K562 (cell line): ENCODE measurements around the gene CCDC50. TPM values are rescaled to one million over a fixed set of nuclear protein-coding genes. Genes with fewer than 3 reads are reported as not detected.

Source experiments
- ATAC-seq: fragments of 200-7000 bp; cut with Tn5 transposase; 3 replicates; pipeline ENCODE4 v1.9.1; 2020; ENCODE audit warnings: moderate library complexity
- BruUV-seq: library from RNA; stranded (reverse); fragments of 400-500 nt; replicated peaks from 2 replicates; lab custom pipeline; 2021; lab: Mats Ljungman, UMichigan
- CTCF ChIA-PET: fragments of 300-600 bp; formaldehyde crosslinking; extraction: SDS; loops from one replicate; lab custom pipeline; 2021; ENCODE audit warnings: low intra/inter-chr PET ratio; lab: Yijun Ruan, JAX
- POLR2A ChIA-PET: fragments of 300-600, 350-650 bp; sonication (Branson Sonifier 250); formaldehyde crosslinking; extraction: SDS; loops from one replicate; lab custom pipeline; 2021; ENCODE audit warnings: antibody characterized with exemption, inconsistent platforms; lab: Yijun Ruan, JAX
- DNase-seq, 4 experiments: peaks; one replicate each; pipeline versions ENCODE4 v3.0.0 to v3.0.0-alpha.2; 2011 to 2018; ENCODE audit warnings: low spot score in 3 of 4, mixed read lengths in 3 of 4; ENCODE audit errors: extremely low read depth in 1 of 4
- FAIRE-seq: peaks from 2 replicates; lab custom pipeline; 2011; peaks lifted over from hg19 to GRCh38; lab: Jason Lieb, UNC
- H2AFZ ChIP-seq: 2 replicates; pipeline ENCODE4 v1.6.0; 2011; ENCODE audit warnings: low read depth, low read length, control low read depth, inconsistent platforms
- H3K27ac ChIP-seq: fragments of 200-600 bp; 3 replicates; pipeline ENCODE4 v1.8.0; 2011; ENCODE audit warnings: low read depth, mild to moderate bottlenecking, control low read depth, inconsistent platforms, low read length, moderate library complexity, mixed read lengths; ENCODE audit errors: extremely low read depth
- H3K27me3 ChIP-seq, 2 experiments: fragments of 300-600 bp in 1 of 2; 2 replicates in 1 of 2; 3 replicates in 1 of 2; pipeline versions ENCODE4 v1.6.0 to v1.8.0; 2011; ENCODE audit warnings: inconsistent platforms in 2 of 2, low read length in 2 of 2, mild to moderate bottlenecking in 1 of 2, mixed read lengths in 1 of 2, moderate library complexity in 1 of 2; ENCODE audit not compliant: control insufficient read depth in 2 of 2, insufficient read depth in 2 of 2
- H3K36me3 ChIP-seq: fragments of 300-600 bp; 3 replicates; pipeline ENCODE4 v1.8.0; 2011; ENCODE audit warnings: mild to moderate bottlenecking, low read length, inconsistent platforms; ENCODE audit not compliant: control insufficient read depth, insufficient read depth
- H3K4me1 ChIP-seq, 2 experiments: fragments of 200-600 bp in 1 of 2; replicated peaks in 1 of 2; 2 replicates in 1 of 2; 3 replicates in 1 of 2; pipeline versions ENCODE4 v1.5.1 to v1.8.0; 2011; ENCODE audit warnings: inconsistent platforms in 2 of 2, low read length in 2 of 2, mild to moderate bottlenecking in 1 of 2, mixed read lengths in 1 of 2, moderate library complexity in 1 of 2; ENCODE audit not compliant: control insufficient read depth in 2 of 2, insufficient read depth in 2 of 2
- H3K4me2 ChIP-seq: 2 replicates; pipeline ENCODE4 v1.6.1; 2011; ENCODE audit warnings: low read length, control low read depth, inconsistent platforms, mixed read lengths; ENCODE audit not compliant: insufficient read depth
- H3K4me3 ChIP-seq: fragments of 200-600 bp; sonication (generic), shearing (Covaris generic); 2 replicates; pipeline ENCODE4 v1.5.1; 2016; ENCODE audit warnings: control low read depth, inconsistent platforms
- H3K79me2 ChIP-seq: fragments of 200-600 bp; 3 replicates; pipeline ENCODE4 v1.8.0; 2011; ENCODE audit warnings: low read length, inconsistent platforms; ENCODE audit not compliant: control insufficient read depth, insufficient read depth
- H3K9ac ChIP-seq, 2 experiments: 2 replicates each; pipeline versions ENCODE4 v1.6.0 to v1.6.1; 2011; ENCODE audit warnings: low read depth in 2 of 2, low read length in 2 of 2, control low read depth in 1 of 2, inconsistent platforms in 1 of 2, mild to moderate bottlenecking in 1 of 2, mixed read lengths in 1 of 2; ENCODE audit not compliant: insufficient read depth in 1 of 2
- H3K9me1 ChIP-seq: one replicate; pipeline ENCODE4 v1.6.0; 2011; ENCODE audit warnings: inconsistent platforms, mild to moderate bottlenecking, low read length, moderate library complexity; ENCODE audit not compliant: control insufficient read depth, insufficient read depth
- H3K9me3 ChIP-seq: replicated peaks from 2 replicates; pipeline ENCODE4 v1.5.1; 2011; ENCODE audit warnings: low read depth, low read length, inconsistent platforms; ENCODE audit not compliant: control insufficient read depth, insufficient read depth
- H4K20me1 ChIP-seq: replicated peaks from 2 replicates; pipeline ENCODE4 v1.6.1; 2011; ENCODE audit warnings: low read length, inconsistent platforms, mixed read lengths; ENCODE audit not compliant: control insufficient read depth, insufficient read depth
- FOXJ2 ChIP-seq: fragments of 200-800 bp; sonication (Bioruptor generic); IDR thresholded peaks from 2 replicates; pipeline ENCODE4 v1.6.1; 2016; ENCODE audit warnings: missing genetic modification characterization, missing compliant biosample characterization
- MEF2D ChIP-seq: conservative IDR thresholded peaks from 2 replicates; pipeline ENCODE4 v1.6.1; 2016; ENCODE audit warnings: low read depth, missing genetic modification characterization, missing compliant biosample characterization
- SMC3 ChIP-seq: conservative IDR thresholded peaks from 2 replicates; pipeline ENCODE4 v1.6.1; 2011; ENCODE audit warnings: low read depth, low read length, improper control_type of control experiment; ENCODE audit not compliant: insufficient read depth
- ZBTB34 ChIP-seq: fragments of 250-450 bp; sonication (Bioruptor Pico); IDR thresholded peaks from 2 replicates; pipeline ENCODE4 v1.8.0; 2021; ENCODE audit warnings: mild to moderate bottlenecking, moderate library complexity
- ZNF197 ChIP-seq: fragments of 200-800 bp; sonication (Bioruptor generic); IDR thresholded peaks from 2 replicates; pipeline ENCODE4 v1.6.1; 2016; ENCODE audit warnings: low read depth, missing genetic modification characterization, missing compliant biosample characterization
- ZNF445 ChIP-seq: fragments of 250-450 bp; sonication (Bioruptor Pico); IDR thresholded peaks from 2 replicates; pipeline ENCODE4 v1.4.0; 2020; ENCODE audit warnings: low read depth, mild to moderate bottlenecking, moderate library complexity
- WGBS: fragments of 100-300 bp; shearing (Covaris generic); methylation state at CpG from one replicate; pipeline ENCODE4 v1.1.6; 2016; ENCODE audit warnings: low coverage, mixed read lengths; ENCODE audit not compliant: insufficient coverage; ENCODE audit errors: missing lambda C conversion rate; 5-methylcytosine and 5-hydroxymethylcytosine counted together
- in situ Hi-C: fragments of 300-500 bp; cut with MboI; formaldehyde crosslinking; loops from 4 replicates; pipeline ENCODE4 v1.15.0; 2018; ENCODE audit warnings: inconsistent platforms, mixed read lengths
- intact Hi-C: fragments of 100-400 bp; cut with micrococcal nuclease; formaldehyde crosslinking; loops from 2 replicates; pipeline ENCODE4 v1.14.2; 2022
- polyA plus RNA-seq, 8 experiments: library from polyadenylated mRNA; depleted of rRNA in 4 of 8; stranded (reverse) in 5 of 8; unstranded in 3 of 8; fragments of >200 nt; fragmentation: Nextera tagmentation in 2 of 8; fragmentation: Illumina TruSeq in 1 of 8; extraction: Ambion mirVana in 2 of 8; extraction: Trizol in 1 of 8; gene quantifications; 2 replicates each; pipeline versions ENCODE4 v1.2.1 to v1.2.3, GENCODE V29; 2011 to 2014; ENCODE audit warnings: inconsistent platforms in 1 of 8, missing spikeins in 1 of 8
- total RNA-seq, 7 experiments: library from RNA; depleted of rRNA in 6 of 7; stranded (reverse); fragments of >200 nt in 6 of 7; fragmentation: Illumina TruSeq in 2 of 7; extraction: Trizol in 2 of 7; gene quantifications; 2 replicates each; pipeline versions ENCODE4 v1.2.1 to v1.2.3, GENCODE V29; 2011 to 2021; ENCODE audit warnings: low replicate concordance in 1 of 7

The CCDC50 gene
- total and polyA plus RNA-seq, 9 of the 15 experiments (the other 6 are each of a cell fraction or from before 2014, with no cell fraction given) = 8.4 to 63.4 (median 40.4) TPM

GRCh38 chr3:191426311-191426710, 97.1 kb downstream of the CCDC50 start:
- peak overlapping the region; percentile 86 for H3K4me2 ChIP-seq
- H2AFZ ChIP-seq = peak overlapping the region; percentile 95
- H3K79me2 ChIP-seq = peaks cover 57% of the 10 kb centered on the region
- H3K9ac ChIP-seq = peak overlapping the region; percentile 3 to 87; a peak in 3 of 4 replicates
- TF ChIP-seq FOXJ2 (tag) (no peak), ZNF197 (CRISPR knock-in tag) (no peak), ZBTB34 (CRISPR knock-in tag) (no peak), ZNF445 (CRISPR knock-in tag) (no peak), MEF2D (no peak), SMC3 (no peak)
- TF ChIP-seq, all 486 proteins: peak for 0
- 0% methylated on average over 1 of the region's 1 CpG for WGBS
- H3K27me3 ChIP-seq = no peaks in the 10 kb centered on the region
- intact Hi-C loops (loop anchor here (5.0 kb wide), 1 partner anchor 71 kb away; no protein-coding TSS in a partner anchor), in situ Hi-C loops (no loop called here)
- H3K36me3 ChIP-seq = peaks cover 6% of the 10 kb centered on the region; the same call in 2 of the 3 replicates
- FAIRE-seq = no peak
- H3K4me3 ChIP-seq = peak overlapping the region; percentile 56
- no TSS peak for BruUV-seq
- ChIA-PET POLR2A (no interaction called here), CTCF (no interaction called here)
- ATAC-seq = peak; percentile 51
- no peak for DNase-seq
- H3K27ac ChIP-seq = peak overlapping the region; percentile 71
- peaks cover 0 to 3% of the 10 kb centered on the region in 2 experiments; a peak in 2 of 5 replicates for H3K4me1 ChIP-seq
- H4K20me1 ChIP-seq = no peaks in the 10 kb centered on the region
- H3K9me3 ChIP-seq = no peaks in the 10 kb centered on the region
- no peaks in the 10 kb centered on the region for H3K9me1 ChIP-seq
